IMR-90 (cell line): Measurements from ENCODE around the gene SLC5A2. TPM values are rescaled to one million over a fixed set of nuclear protein-coding genes. Genes with fewer than 3 reads are reported as not detected.

Source experiments
- ATAC-seq: fragments of 200-7000 bp; cut with Tn5 transposase; 2 replicates; pipeline ENCODE4 v1.9.1; 2020; ENCODE audit warnings: low read depth, mild to moderate bottlenecking, moderate library complexity
- BruUV-seq: library from RNA; stranded (reverse); fragments of 400-500 nt; replicated peaks from 2 replicates; lab custom pipeline; 2021; lab: Mats Ljungman, UMichigan
- CTCF ChIA-PET: fragments of 300-600 bp; formaldehyde crosslinking; extraction: SDS; loops from one replicate; lab custom pipeline; 2021; ENCODE audit warnings: antibody characterized with exemption; lab: Yijun Ruan, JAX
- POLR2A ChIA-PET: fragments of 300-600 bp; sonication (Branson Sonifier 250); formaldehyde crosslinking; loops from one replicate; lab custom pipeline; 2022; ENCODE audit warnings: antibody characterized with exemption; ENCODE audit not compliant: unreplicated experiment; lab: Charles Lee
- DNase-seq: peaks from one replicate; pipeline ENCODE4 v3.0.0; 2013
- H2AFZ ChIP-seq: replicated peaks from 2 replicates; pipeline ENCODE3; 2013; ENCODE audit warnings: low read length, mild to moderate bottlenecking; ENCODE audit not compliant: poor library complexity
- H2AK5ac ChIP-seq: 2 replicates; pipeline ENCODE4 v1.6.1; 2013; ENCODE audit warnings: low read depth, low read length, inconsistent platforms
- H2AK9ac ChIP-seq: replicated peaks from 2 replicates; pipeline ENCODE3; 2013; ENCODE audit warnings: mild to moderate bottlenecking, low read depth, low read length, moderate library complexity; ENCODE audit not compliant: poor library complexity
- H2BK120ac ChIP-seq: 2 replicates; pipeline ENCODE4 v1.6.1; 2013; ENCODE audit warnings: low read depth, low read length, inconsistent platforms
- H2BK15ac ChIP-seq: 3 replicates; pipeline ENCODE4 v1.6.1; 2013; ENCODE audit warnings: low read depth, low read length, inconsistent platforms
- H2BK20ac ChIP-seq: 2 replicates; pipeline ENCODE4 v1.6.1; 2013; ENCODE audit warnings: low read depth, mild to moderate bottlenecking, inconsistent platforms, low read length, moderate library complexity
- H2BK5ac ChIP-seq: 2 replicates; pipeline ENCODE4 v1.6.1; 2013; ENCODE audit warnings: mild to moderate bottlenecking, low read depth, low read length, inconsistent platforms; ENCODE audit not compliant: poor library complexity, severe bottlenecking
- H3K14ac ChIP-seq: replicated peaks from 2 replicates; pipeline ENCODE4 v1.6.1; 2013; ENCODE audit warnings: low read depth, low read length, inconsistent platforms
- H3K18ac ChIP-seq: 2 replicates; pipeline ENCODE4 v1.6.1; 2013; ENCODE audit warnings: low read depth, low read length, control low read depth
- H3K23ac ChIP-seq: 2 replicates; pipeline ENCODE4 v1.6.1; 2013; ENCODE audit warnings: low read depth, low read length, inconsistent platforms
- H3K27ac ChIP-seq: 2 replicates; pipeline ENCODE4 v1.5.1; 2013; ENCODE audit warnings: mild to moderate bottlenecking, control low read depth, low read length; ENCODE audit not compliant: insufficient read depth
- H3K27me3 ChIP-seq: 2 replicates; pipeline ENCODE4 v1.6.1; 2013; ENCODE audit warnings: low read length; ENCODE audit not compliant: control insufficient read depth, insufficient read depth
- H3K36me3 ChIP-seq: 2 replicates; pipeline ENCODE4 v1.6.1; 2013; ENCODE audit warnings: low read length, mixed read lengths; ENCODE audit not compliant: control insufficient read depth, insufficient read depth
- H3K4ac ChIP-seq: 2 replicates; pipeline ENCODE4 v1.6.1; 2013; ENCODE audit warnings: low read depth, low read length, inconsistent platforms
- H3K4me1 ChIP-seq: 2 replicates; pipeline ENCODE4 v1.6.1; 2013; ENCODE audit warnings: low read length, mixed read lengths; ENCODE audit not compliant: control insufficient read depth, insufficient read depth
- H3K4me2 ChIP-seq: 2 replicates; pipeline ENCODE4 v1.6.1; 2013; ENCODE audit warnings: low read depth, mild to moderate bottlenecking, control low read depth, low read length, moderate library complexity
- H3K4me3 ChIP-seq: 2 replicates; pipeline ENCODE4 v1.5.1; 2013; ENCODE audit warnings: low read depth, mild to moderate bottlenecking, control low read depth, low read length, moderate library complexity; ENCODE audit not compliant: insufficient read depth
- H3K56ac ChIP-seq: 2 replicates; pipeline ENCODE4 v1.6.1; 2013; ENCODE audit warnings: low read length, inconsistent platforms; ENCODE audit not compliant: insufficient read depth; ENCODE audit errors: extremely low read depth
- H3K79me1 ChIP-seq, 2 experiments: 2 replicates each; pipeline ENCODE4 v1.6.1; 2013; ENCODE audit warnings: low read length in 2 of 2, inconsistent platforms in 1 of 2, low read depth in 1 of 2
- H3K9ac ChIP-seq: 2 replicates; pipeline ENCODE4 v1.6.1; 2013; ENCODE audit warnings: low read depth, low read length, control low read depth
- H3K9me1 ChIP-seq: 2 replicates; pipeline ENCODE4 v1.6.1; 2013; ENCODE audit warnings: low read length, inconsistent platforms; ENCODE audit not compliant: insufficient read depth
- H3K9me3 ChIP-seq: 2 replicates; pipeline ENCODE4 v1.6.1; 2013; ENCODE audit warnings: low read length; ENCODE audit not compliant: control insufficient read depth, insufficient read depth
- H4K20me1 ChIP-seq: 2 replicates; pipeline ENCODE4 v1.6.1; 2013; ENCODE audit warnings: low read length, inconsistent platforms; ENCODE audit not compliant: insufficient read depth
- H4K5ac ChIP-seq: 2 replicates; pipeline ENCODE4 v1.6.1; 2013; ENCODE audit warnings: mild to moderate bottlenecking, low read depth, low read length, control low read depth
- H4K8ac ChIP-seq, 2 experiments: 2 replicates each; pipeline ENCODE4 v1.6.1; 2013; ENCODE audit warnings: low read depth in 2 of 2, low read length in 2 of 2, control low read depth in 1 of 2, inconsistent platforms in 1 of 2
- H4K91ac ChIP-seq: 2 replicates; pipeline ENCODE4 v1.6.1; 2013; ENCODE audit warnings: low read depth, low read length, inconsistent platforms; ENCODE audit not compliant: insufficient read depth
- BHLHE40 ChIP-seq: fragments of 150-350 bp; IDR thresholded peaks from 2 replicates; pipeline ENCODE4 v1.6.1; 2016; ENCODE audit warnings: mild to moderate bottlenecking, low read depth, low read length
- CEBPB ChIP-seq: IDR thresholded peaks from 2 replicates; pipeline ENCODE4 v1.6.1; 2012; ENCODE audit warnings: low read depth, low read length, improper control_type of control experiment
- RFX5 ChIP-seq: IDR thresholded peaks from 2 replicates; pipeline ENCODE4 v1.8.0; 2012; ENCODE audit warnings: low read depth, mild to moderate bottlenecking, low read length, moderate library complexity
- WGBS, 2 experiments: methylation state at CpG; one replicate each; pipeline versions ENCODE4 v1.1.5 to v1.1.7; 2013; ENCODE audit warnings: missing lambda C conversion rate in 2 of 2; ENCODE audit not compliant: insufficient read length in 1 of 2; ENCODE audit errors: extremely low coverage in 2 of 2; 5-methylcytosine and 5-hydroxymethylcytosine counted together
- dilution Hi-C: fragments of 300-500 bp; cut with HindIII; formaldehyde crosslinking; loops from one replicate; pipeline ENCODE4 v1.14.3; 2018; ENCODE audit warnings: low sequenced_read_pairs; ENCODE audit not compliant: unreplicated experiment
- in situ Hi-C: fragments of 300-500 bp; cut with MboI; formaldehyde crosslinking; loops from 3 replicates; pipeline ENCODE4 v1.14.3; 2019; ENCODE audit warnings: low sequenced_read_pairs, inconsistent platforms, mixed read lengths
- intact Hi-C: fragments of 100-400 bp; cut with micrococcal nuclease; formaldehyde crosslinking; loops from 2 replicates; pipeline ENCODE4 v1.10.0; 2022
- polyA plus RNA-seq, 3 experiments: library from polyadenylated mRNA; depleted of rRNA; stranded (reverse); fragments of >200 nt; gene quantifications; 2 replicates each; pipeline ENCODE4 v1.2.3, GENCODE V29; 2012; ENCODE audit warnings: low replicate concordance in 1 of 3
- total RNA-seq: library from RNA; depleted of rRNA; stranded (reverse); fragments of >200 nt; gene quantifications from 2 replicates; pipeline ENCODE4 v1.2.3, GENCODE V29; 2012
- TF ChIP-seq, protein P1 (sequence below): conservative IDR thresholded peaks from 2 replicates; pipeline ENCODE4 v1.5.1; 2012; ENCODE audit warnings: mild to moderate bottlenecking, low read depth, low read length, improper control_type of control experiment

Gene SLC5A2
- total and polyA plus RNA-seq, 2 of the 4 experiments (the other 2 are of a cell fraction), result not detected

DNA sequence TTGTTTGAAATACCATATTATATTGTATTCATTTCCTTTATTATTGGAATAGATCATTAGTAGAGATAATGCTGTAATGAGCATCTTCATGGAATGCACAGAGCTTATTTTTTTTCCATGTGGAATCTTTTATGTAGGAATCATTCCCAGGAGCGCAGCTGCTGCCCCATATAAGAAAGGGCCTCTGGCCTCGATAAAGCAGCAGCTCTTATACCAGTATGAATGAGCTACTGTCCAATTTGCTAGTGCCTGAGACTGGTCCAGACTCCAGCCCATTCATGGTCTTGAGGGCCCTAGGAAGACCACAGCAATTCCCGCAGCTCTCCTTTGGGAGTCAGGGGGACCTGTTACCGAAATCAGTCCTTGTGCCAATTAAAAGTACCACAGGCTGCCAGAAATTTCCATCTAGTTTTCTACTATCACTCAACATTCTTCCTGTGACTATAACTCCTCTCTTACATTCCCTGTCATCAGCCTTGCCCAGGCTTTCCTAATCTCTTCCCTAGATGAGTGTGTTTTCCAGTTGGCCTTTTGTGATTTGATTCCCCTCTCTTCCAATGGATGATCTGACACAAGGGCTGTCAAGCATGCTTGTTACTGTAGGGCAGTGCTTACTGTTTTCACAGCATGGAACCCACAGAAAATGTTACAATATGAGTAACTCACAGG lies 42.3 kb upstream of the SLC5A2 start:
- Histone ChIP-seq H3K4ac (no peak overlapping the region), H3K27ac (no peak overlapping the region), H3K4me1 (no peaks in the 10 kb centered on the region), H3K9ac (no peak overlapping the region), H3K18ac (no peak overlapping the region), H4K91ac (no peak overlapping the region), H3K14ac (no peak overlapping the region), H2AK9ac (no peak overlapping the region), H3K4me2 (no peak overlapping the region), H3K56ac (no peak overlapping the region), H4K5ac (no peak overlapping the region), H2BK120ac (no peak overlapping the region), H2AK5ac (no peak overlapping the region), H3K36me3 (no peaks in the 10 kb centered on the region), H2BK15ac (no peak overlapping the region), H3K79me1 (no peaks in the 10 kb centered on the region), H4K20me1 (no peaks in the 10 kb centered on the region), H3K9me3 (no peaks in the 10 kb centered on the region), H3K4me3 (no peak overlapping the region), H3K9me1 (no peaks in the 10 kb centered on the region), H4K8ac (no peak overlapping the region), H3K23ac (no peak overlapping the region), H3K27me3 (no peaks in the 10 kb centered on the region), H2AFZ (no peak overlapping the region), H2BK20ac (no peak overlapping the region), H2BK5ac (no peak overlapping the region)
- TF ChIP-seq, protein P1, sequence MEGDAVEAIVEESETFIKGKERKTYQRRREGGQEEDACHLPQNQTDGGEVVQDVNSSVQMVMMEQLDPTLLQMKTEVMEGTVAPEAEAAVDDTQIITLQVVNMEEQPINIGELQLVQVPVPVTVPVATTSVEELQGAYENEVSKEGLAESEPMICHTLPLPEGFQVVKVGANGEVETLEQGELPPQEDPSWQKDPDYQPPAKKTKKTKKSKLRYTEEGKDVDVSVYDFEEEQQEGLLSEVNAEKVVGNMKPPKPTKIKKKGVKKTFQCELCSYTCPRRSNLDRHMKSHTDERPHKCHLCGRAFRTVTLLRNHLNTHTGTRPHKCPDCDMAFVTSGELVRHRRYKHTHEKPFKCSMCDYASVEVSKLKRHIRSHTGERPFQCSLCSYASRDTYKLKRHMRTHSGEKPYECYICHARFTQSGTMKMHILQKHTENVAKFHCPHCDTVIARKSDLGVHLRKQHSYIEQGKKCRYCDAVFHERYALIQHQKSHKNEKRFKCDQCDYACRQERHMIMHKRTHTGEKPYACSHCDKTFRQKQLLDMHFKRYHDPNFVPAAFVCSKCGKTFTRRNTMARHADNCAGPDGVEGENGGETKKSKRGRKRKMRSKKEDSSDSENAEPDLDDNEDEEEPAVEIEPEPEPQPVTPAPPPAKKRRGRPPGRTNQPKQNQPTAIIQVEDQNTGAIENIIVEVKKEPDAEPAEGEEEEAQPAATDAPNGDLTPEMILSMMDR, result no peak
- no peak for TF ChIP-seq CEBPB
- TF ChIP-seq BHLHE40, result no peak
- TF ChIP-seq RFX5, result no peak
- 72% methylated on average over 2 of the region's 4 CpGs; no CpG with 5 or more reads in 1 of the 2 experiments for WGBS, 2 experiments
- in situ Hi-C loops (loop anchor here (5.0 to 10.0 kb wide), 3 partner anchors 64 to 446 kb away; partner anchors contain the start of gene RUSF1), intact Hi-C loops (loop anchor here (10.0 kb wide), 2 partner anchors 56 to 64 kb away; partner anchors contain the start of gene RUSF1), dilution Hi-C loops (no loop called here)
- ATAC-seq (no peak), DNase-seq (no peak)
- CTCF ChIA-PET, result no interaction called here
- no TSS peak for BruUV-seq
- POLR2A ChIA-PET, result no interaction called here
